K562 (cell line): ENCODE measurements around the gene NEU1. TPM values are rescaled to one million over a fixed set of nuclear protein-coding genes. Genes with fewer than 3 reads are reported as not detected.
A peak's percentile ranks its signal among the peaks of the same experiment; 100 is the strongest.

Experiments used
- CGGBP1 ChIP-seq: fragments of 250-450 bp; sonication (Bioruptor Pico); IDR thresholded peaks from 2 replicates; pipeline ENCODE4 v1.9.0; 2021; ENCODE audit warnings: mild to moderate bottlenecking
- CSDE1 ChIP-seq, 2 experiments: fragments of 450-650 bp; IDR thresholded peaks; 2 replicates each; pipeline ENCODE4 v1.6.1; 2016; ENCODE audit warnings: mild to moderate bottlenecking in 1 of 2
- E2F5 ChIP-seq: sonication (generic); formaldehyde crosslinking; IDR thresholded peaks from 2 replicates; pipeline ENCODE4 v1.8.0; 2022; ENCODE audit warnings: mild to moderate bottlenecking, missing genetic modification reagents
- ESRRA ChIP-seq: fragments of 450-650 bp; IDR thresholded peaks from 2 replicates; pipeline ENCODE4 v1.6.1; 2014; ENCODE audit warnings: low read depth, mild to moderate bottlenecking, moderate library complexity, borderline replicate concordance
- FOSL1 ChIP-seq: fragments of 200-800 bp; sonication (Bioruptor generic); conservative IDR thresholded peaks from 2 replicates; pipeline ENCODE4 v1.6.1; 2016; ENCODE audit warnings: missing genetic modification characterization, missing compliant biosample characterization
- FOXA3 ChIP-seq, 2 experiments: fragments of 450-650 bp in 1 of 2; sonication (generic) in 1 of 2; formaldehyde crosslinking; IDR thresholded peaks in 1 of 2; conservative IDR thresholded peaks in 1 of 2; 2 replicates each; pipeline versions ENCODE4 v1.4.0 to v1.8.0; 2020 to 2022; ENCODE audit warnings: mild to moderate bottlenecking in 2 of 2, missing genetic modification reagents in 1 of 2
- HMG20A ChIP-seq: fragments of 450-650 bp; formaldehyde crosslinking; conservative IDR thresholded peaks from 2 replicates; pipeline ENCODE4 v1.4.0; 2020; ENCODE audit warnings: mild to moderate bottlenecking, mixed read lengths
- ILF3 ChIP-seq: fragments of 450-650 bp; IDR thresholded peaks from 2 replicates; pipeline ENCODE4 v1.6.1; 2018; ENCODE audit warnings: antibody characterized with exemption, mild to moderate bottlenecking, moderate library complexity, borderline replicate concordance
- MECOM ChIP-seq: fragments of 250-450 bp; sonication (Bioruptor Pico); IDR thresholded peaks from 2 replicates; pipeline ENCODE4 v1.8.0; 2022; ENCODE audit warnings: inconsistent platforms
- MTA2 ChIP-seq: fragments of 450-650 bp; IDR thresholded peaks from 2 replicates; pipeline ENCODE4 v1.6.1; 2016; ENCODE audit warnings: low read depth
- MXD1 ChIP-seq: fragments of 250-450 bp; sonication (Bioruptor Pico); IDR thresholded peaks from 2 replicates; pipeline ENCODE4 v1.8.0; 2021; ENCODE audit warnings: borderline replicate concordance, mild to moderate bottlenecking, moderate library complexity; ENCODE audit not compliant: poor library complexity, severe bottlenecking
- NR0B1 ChIP-seq: fragments of 450-650 bp; IDR thresholded peaks from one replicate; pipeline ENCODE4 v1.6.1; 2018; ENCODE audit warnings: mild to moderate bottlenecking, moderate library complexity; ENCODE audit not compliant: partially characterized antibody
- PHB2 ChIP-seq: fragments of 450-650 bp; IDR thresholded peaks from 2 replicates; pipeline ENCODE4 v1.6.1; 2017; ENCODE audit warnings: low read depth
- POLR2G ChIP-seq: fragments of 200-400 bp; formaldehyde crosslinking; IDR thresholded peaks from 2 replicates; pipeline ENCODE4 v1.6.1; 2017; ENCODE audit warnings: low read depth, mild to moderate bottlenecking, antibody characterized with exemption, low read length, moderate library complexity
- PRMT5 ChIP-seq: sonication (generic); formaldehyde crosslinking; IDR thresholded peaks from 2 replicates; pipeline ENCODE4 v1.5.0; 2020; ENCODE audit warnings: missing genetic modification reagents
- RAD21 ChIP-seq, 2 experiments: fragments of 250-450 bp in 1 of 2; fragments of 450-650 bp in 1 of 2; sonication (Bioruptor Pico) in 1 of 2; formaldehyde crosslinking in 1 of 2; IDR thresholded peaks in 1 of 2; conservative IDR thresholded peaks in 1 of 2; 2 replicates each; pipeline versions ENCODE4 v1.4.0 to v1.8.0; 2020 to 2022; ENCODE audit warnings: mild to moderate bottlenecking in 2 of 2, moderate library complexity in 1 of 2
- SNIP1 ChIP-seq: fragments of 450-650 bp; IDR thresholded peaks from 2 replicates; pipeline ENCODE4 v1.7.1; 2017; ENCODE audit warnings: low read depth, mild to moderate bottlenecking
- SRF ChIP-seq, 2 experiments: fragments of 250-450, 450-650 bp in 1 of 2; sonication (Bioruptor Pico) in 1 of 2; sonication (generic) in 1 of 2; formaldehyde crosslinking; IDR thresholded peaks; 2 replicates each; pipeline versions ENCODE4 v1.5.0 to v1.5.1; 2020 to 2022; ENCODE audit warnings: mild to moderate bottlenecking in 1 of 2, missing genetic modification reagents in 1 of 2
- UBTF ChIP-seq, 2 experiments: IDR thresholded peaks; 2 replicates each; pipeline ENCODE4 v1.6.1; 2012; ENCODE audit warnings: improper control_type of control experiment in 2 of 2, low read depth in 2 of 2, low read length in 2 of 2, borderline replicate concordance in 1 of 2
- ZNF316 ChIP-seq: fragments of 450-650 bp; IDR thresholded peaks from 2 replicates; pipeline ENCODE4 v1.6.1; 2016
- ZNF398 ChIP-seq: fragments of 250-450 bp; sonication (Bioruptor Pico); IDR thresholded peaks from 2 replicates; pipeline ENCODE4 v1.8.0; 2021; ENCODE audit warnings: moderate library complexity, mild to moderate bottlenecking, inconsistent platforms
- polyA plus RNA-seq, 8 experiments: library from polyadenylated mRNA; depleted of rRNA in 4 of 8; stranded (reverse) in 5 of 8; unstranded in 3 of 8; fragments of >200 nt; fragmentation: Nextera tagmentation in 2 of 8; fragmentation: Illumina TruSeq in 1 of 8; extraction: Ambion mirVana in 2 of 8; extraction: Trizol in 1 of 8; gene quantifications; 2 replicates each; pipeline versions ENCODE4 v1.2.1 to v1.2.3, GENCODE V29; 2011 to 2014; ENCODE audit warnings: inconsistent platforms in 1 of 8, missing spikeins in 1 of 8
- total RNA-seq, 7 experiments: library from RNA; depleted of rRNA in 6 of 7; stranded (reverse); fragments of >200 nt in 6 of 7; fragmentation: Illumina TruSeq in 2 of 7; extraction: Trizol in 2 of 7; gene quantifications; 2 replicates each; pipeline versions ENCODE4 v1.2.1 to v1.2.3, GENCODE V29; 2011 to 2021; ENCODE audit warnings: low replicate concordance in 1 of 7

Gene NEU1
- total and polyA plus RNA-seq, 9 of the 15 experiments (the other 6 are each of a cell fraction or from before 2014, with no cell fraction given), result 14.8 to 67.8 (median 51.0) TPM

GRCh38 chr6:31861919-31862343 lies 690 bp downstream of the NEU1 start (continued):
- peak; percentile 17; the same call in 1 of the 2 replicates for TF ChIP-seq PRMT5 (CRISPR knock-in tag)
- TF ChIP-seq FOSL1 (tag), result no peak
- peak; percentile 64; the same call in 1 of the 2 replicates for TF ChIP-seq E2F5 (CRISPR knock-in tag)
- TF ChIP-seq MXD1 (CRISPR knock-in tag), result no peak
- TF ChIP-seq NR0B1, result no peak
- no peak for TF ChIP-seq SNIP1
- peak; percentile 62; the same call in 1 of the 2 replicates for TF ChIP-seq HMG20A (CRISPR knock-in tag)
- peak in 1 of 2 experiments; percentile 30; a peak in 1 of 4 replicates for TF ChIP-seq FOXA3 (CRISPR knock-in tag; conservative IDR thresholded peaks at IDR 0.05 in 1 of 2, IDR thresholded peaks at IDR 0.05 in 1 of 2)
- TF ChIP-seq ILF3, result no peak
- TF ChIP-seq CSDE1 (IDR thresholded peaks at IDR 0.05), result no peak
- no peak for TF ChIP-seq PHB2
- no peak for TF ChIP-seq SRF (CRISPR knock-in tag; IDR thresholded peaks at IDR 0.05)
- no peak for TF ChIP-seq ESRRA
- no peak for TF ChIP-seq ZNF316
- TF ChIP-seq UBTF (IDR thresholded peaks at IDR 0.05; ENCODE audit: borderline replicate concordance in 1 of 2, low read depth in 2 of 2, low read length in 2 of 2), result 0 out of 4 replicates have a peak, but pooled peaks of 1 of the 2 experiments have one; percentile 54
- TF ChIP-seq RAD21 (CRISPR knock-in tag; conservative IDR thresholded peaks at IDR 0.05 in 1 of 2, IDR thresholded peaks at IDR 0.05 in 1 of 2), result 0 out of 4 replicates have a peak, but pooled peaks of 1 of the 2 experiments have one; percentile 3
- no peak for TF ChIP-seq POLR2G
- no peak for TF ChIP-seq CGGBP1 (CRISPR knock-in tag)
- TF ChIP-seq MECOM (CRISPR knock-in tag), result no peak
- TF ChIP-seq MTA2, result no peak
- TF ChIP-seq ZNF398 (CRISPR knock-in tag), result no peak
